Endothelial cell of umbilical vein (primary cell): Measurements from ENCODE around the gene CREM. TPM values are rescaled to one million over a fixed set of nuclear protein-coding genes. Genes with fewer than 3 reads are reported as not detected.

Experiments used
- BruUV-seq: library from RNA; stranded (reverse); fragments of 400-500 nt; replicated peaks from 2 replicates; lab custom pipeline; 2021; lab: Mats Ljungman, UMichigan
- CTCF ChIA-PET: fragments of 300-600, 350-600 bp; sonication (Branson Sonifier 250); formaldehyde crosslinking; loops from one replicate; lab custom pipeline; 2021; ENCODE audit warnings: antibody characterized with exemption, inconsistent platforms; lab: Charles Lee
- POLR2A ChIA-PET: fragments of 300-600, 350-600 bp; sonication (Branson Sonifier 250); formaldehyde crosslinking; loops from one replicate; lab custom pipeline; 2021; ENCODE audit warnings: antibody characterized with exemption, inconsistent platforms; lab: Charles Lee
- DNase-seq: peaks from one replicate; pipeline ENCODE4 v3.0.0-alpha.2; 2011; ENCODE audit warnings: low read depth, low spot score
- FAIRE-seq: peaks from 2 replicates; lab custom pipeline; 2011; peaks lifted over from hg19 to GRCh38; lab: Jason Lieb, UNC
- H2AFZ ChIP-seq: 2 replicates; pipeline ENCODE4 v1.6.0; 2012; ENCODE audit warnings: low read depth, low read length, control low read depth, inconsistent platforms
- H3K27ac ChIP-seq: 2 replicates; pipeline ENCODE4 v1.5.1; 2011; ENCODE audit warnings: low read depth, mild to moderate bottlenecking, control low read depth, low read length, moderate library complexity; ENCODE audit not compliant: insufficient read depth
- H3K27me3 ChIP-seq, 2 experiments: 2 replicates each; pipeline versions ENCODE4 v1.6.0 to v1.6.1; 2011; ENCODE audit warnings: low read length in 2 of 2, mixed read lengths in 1 of 2; ENCODE audit not compliant: control insufficient read depth in 2 of 2, insufficient read depth in 2 of 2
- H3K36me3 ChIP-seq, 2 experiments: 2 replicates in 1 of 2; 3 replicates in 1 of 2; pipeline ENCODE4 v1.5.1; 2011; ENCODE audit warnings: low read length in 2 of 2, mild to moderate bottlenecking in 1 of 2, moderate library complexity in 1 of 2; ENCODE audit not compliant: control insufficient read depth in 2 of 2, insufficient read depth in 2 of 2; ENCODE audit errors: extremely low read depth in 1 of 2
- H3K4me1 ChIP-seq: 3 replicates; pipeline ENCODE4 v1.5.1; 2011; ENCODE audit warnings: mild to moderate bottlenecking, low read length; ENCODE audit not compliant: control insufficient read depth, insufficient read depth; ENCODE audit errors: extremely low read depth
- H3K4me2 ChIP-seq: 2 replicates; pipeline ENCODE4 v1.6.1; 2011; ENCODE audit warnings: low read length, control low read depth, mixed read lengths; ENCODE audit not compliant: insufficient read depth
- H3K4me3 ChIP-seq, 3 experiments: fragments of 200-600 bp in 1 of 3; sonication (generic), shearing (Covaris generic) in 1 of 3; replicated peaks in 1 of 3; 2 replicates each; pipeline ENCODE4 v1.5.1; 2011 to 2016; ENCODE audit warnings: control low read depth in 3 of 3, low read length in 3 of 3, mild to moderate bottlenecking in 2 of 3, inconsistent platforms in 1 of 3, low read depth in 1 of 3, moderate library complexity in 1 of 3; ENCODE audit not compliant: insufficient read depth in 1 of 3
- H3K79me2 ChIP-seq: 2 replicates; pipeline ENCODE4 v1.6.0; 2012; ENCODE audit warnings: low read length, inconsistent platforms; ENCODE audit not compliant: control insufficient read depth, insufficient read depth
- H3K9ac ChIP-seq: replicated peaks from 2 replicates; pipeline ENCODE3; 2011; ENCODE audit warnings: low read length, control low read depth; ENCODE audit not compliant: insufficient read depth; ENCODE audit errors: extremely low read depth
- H3K9me1 ChIP-seq: replicated peaks from 3 replicates; pipeline ENCODE4 v1.6.0; 2011; ENCODE audit warnings: mild to moderate bottlenecking, low read length; ENCODE audit not compliant: control insufficient read depth, insufficient read depth; ENCODE audit errors: extremely low read depth
- H3K9me3 ChIP-seq: replicated peaks from 2 replicates; pipeline ENCODE4 v1.5.1; 2012; ENCODE audit warnings: low read length, inconsistent platforms; ENCODE audit not compliant: control insufficient read depth, insufficient read depth
- H4K20me1 ChIP-seq: replicated peaks from 2 replicates; pipeline ENCODE3; 2011; ENCODE audit warnings: mild to moderate bottlenecking, low read length; ENCODE audit not compliant: control insufficient read depth, insufficient read depth; ENCODE audit errors: extremely low read depth
- CTCF ChIP-seq, 2 donors: IDR thresholded peaks; 1 replicate in 1 of 2; 2 replicates in 1 of 2; pipeline ENCODE4 v1.5.1; 2011; ENCODE audit warnings: low read length in 2 of 2, mild to moderate bottlenecking in 2 of 2, moderate library complexity in 2 of 2, control low read depth in 1 of 2, inconsistent platforms in 1 of 2, low read depth in 1 of 2; ENCODE audit not compliant: insufficient read depth in 1 of 2; ENCODE audit errors: extremely low read depth in 1 of 2
- EZH2 ChIP-seq: IDR thresholded peaks from 2 replicates; pipeline ENCODE4 v1.6.1; 2012; ENCODE audit warnings: borderline replicate concordance, low read depth, mild to moderate bottlenecking, moderate library complexity, low read length, inconsistent platforms; ENCODE audit not compliant: severe bottlenecking
- FOS ChIP-seq: IDR thresholded peaks from 2 replicates; pipeline ENCODE4 v1.6.1; 2011; ENCODE audit warnings: mild to moderate bottlenecking, low read length, moderate library complexity, borderline replicate concordance; ENCODE audit not compliant: insufficient read depth
- GATA2 ChIP-seq: IDR thresholded peaks from 2 replicates; pipeline ENCODE4 v1.7.0; 2011; ENCODE audit warnings: low read depth, mild to moderate bottlenecking, moderate library complexity, mixed read lengths, low read length; ENCODE audit not compliant: insufficient read length, insufficient read depth
- JUN ChIP-seq: IDR thresholded peaks from 2 replicates; pipeline ENCODE4 v1.6.1; 2011; ENCODE audit warnings: borderline replicate concordance, low read depth; ENCODE audit not compliant: insufficient read length, insufficient read depth
- MYC ChIP-seq: IDR thresholded peaks from one replicate; pipeline ENCODE4 v1.6.1; 2011; ENCODE audit warnings: mild to moderate bottlenecking, low read depth, low read length
- POLR2A ChIP-seq: IDR thresholded peaks from 2 replicates; pipeline ENCODE4 v1.6.1; 2012; ENCODE audit warnings: low read depth, mild to moderate bottlenecking, control low read depth, low read length
- POLR2AphosphoS5 ChIP-seq: IDR thresholded peaks from 2 replicates; pipeline ENCODE4 v1.6.1; 2012; ENCODE audit warnings: low read depth, mild to moderate bottlenecking, control low read depth, low read length, moderate library complexity; ENCODE audit not compliant: insufficient read depth
- dilution Hi-C: fragments of 300-500 bp; cut with MboI; formaldehyde crosslinking; loops from one replicate; pipeline ENCODE4 v1.15.0; 2019; ENCODE audit warnings: low sequenced_read_pairs; ENCODE audit not compliant: extremely low pct_ligation_motif_present
- intact Hi-C: fragments of 100-400 bp; cut with micrococcal nuclease; formaldehyde crosslinking; loops from one replicate; pipeline ENCODE4 v1.10.0; 2022
- polyA plus RNA-seq, 4 experiments: library from polyadenylated mRNA; depleted of rRNA in 3 of 4; stranded (reverse) in 3 of 4; unstranded in 1 of 4; fragments of >200 nt; gene quantifications; 2 replicates each; pipeline versions ENCODE4 v1.2.1 to v1.2.3, GENCODE V29; 2011 to 2012; ENCODE audit warnings: missing spikeins in 1 of 4
- total RNA-seq: library from RNA; stranded (reverse); gene quantifications from 2 replicates; pipeline ENCODE4 v1.2.3, GENCODE V29; 2021
- TF ChIP-seq, protein P1 (sequence below): IDR thresholded peaks from 2 replicates; pipeline ENCODE4 v1.6.1; 2011; ENCODE audit not compliant: insufficient read depth, insufficient read length

Gene CREM
- total and polyA plus RNA-seq, 2 donors (not counting 3 experiments of a cell fraction or from before 2014, with no cell fraction given), result 35.5 to 39.8 TPM

GRCh38 chr10:35165811-35166210, 39.2 kb downstream of the CREM start:
- no peak for TF ChIP-seq FOS
- FAIRE-seq, result no peak
- H3K9me3 ChIP-seq, result no peaks in the 10 kb centered on the region
- intact Hi-C loops (no loop called here), dilution Hi-C loops (no loop called here)
- no TSS peak for BruUV-seq
- H3K79me2 ChIP-seq, result no peaks in the 10 kb centered on the region
- no peaks in the 10 kb centered on the region for H3K4me1 ChIP-seq
- no peak overlapping the region for H3K4me3 ChIP-seq
- POLR2A ChIA-PET, result interaction anchor here (0.7 kb wide), 2 partner anchors 9 to 335 kb away, joined by 3 to 4 read pairs; no protein-coding TSS in a partner anchor
- CTCF ChIA-PET, result interaction anchor here (1.1 to 1.6 kb wide), 3 partner anchors 13 to 40 kb away, joined by 3 to 5 read pairs (median 4); no protein-coding TSS in a partner anchor
- no peak for DNase-seq
- no peaks in the 10 kb centered on the region for H3K27me3 ChIP-seq
- H3K9ac ChIP-seq, result no peak overlapping the region
- no peaks in the 10 kb centered on the region for H4K20me1 ChIP-seq
- H3K9me1 ChIP-seq, result no peaks in the 10 kb centered on the region
- no peak overlapping the region for H3K27ac ChIP-seq
- no peak overlapping the region for H2AFZ ChIP-seq
- no peaks in the 10 kb centered on the region for H3K36me3 ChIP-seq
- H3K4me2 ChIP-seq, result no peak overlapping the region

- Histone ChIP-seq H3K9ac (no peak overlapping the region), H3K9me3 (no peaks in the 10 kb centered on the region), H3K9me1 (no peaks in the 10 kb centered on the region), H3K4me3 (no peak overlapping the region), H2AFZ (no peak overlapping the region), H3K79me2 (no peaks in the 10 kb centered on the region), H3K4me1 (peaks cover under 1% of the 10 kb centered on the region), H3K4me2 (no peak overlapping the region), H3K27me3 (no peaks in the 10 kb centered on the region), H3K36me3 (no peaks in the 10 kb centered on the region), H3K27ac (no peak overlapping the region), H4K20me1 (no peaks in the 10 kb centered on the region)
- intact Hi-C loops, result no loop called here
- no peak for TF ChIP-seq FOS
- no peak for TF ChIP-seq CTCF (IDR thresholded peaks at IDR 0.05; ENCODE audit: extremely low read depth in 1 of 2, insufficient read depth in 1 of 2, low read depth in 1 of 2, low read length in 2 of 2)
- TF ChIP-seq GATA2, result no peak
- TF ChIP-seq JUN, result no peak
- no peak for TF ChIP-seq POLR2A
- no peak for TF ChIP-seq POLR2AphosphoS5
- TF ChIP-seq, protein P1, sequence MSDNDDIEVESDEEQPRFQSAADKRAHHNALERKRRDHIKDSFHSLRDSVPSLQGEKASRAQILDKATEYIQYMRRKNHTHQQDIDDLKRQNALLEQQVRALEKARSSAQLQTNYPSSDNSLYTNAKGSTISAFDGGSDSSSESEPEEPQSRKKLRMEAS, result no peak
- no peak for TF ChIP-seq EZH2
- no peak for TF ChIP-seq MYC
- CTCF ChIA-PET, result interaction anchor here (1.1 to 1.6 kb wide), 5 partner anchors 12 to 40 kb away, joined by 3 to 7 read pairs (median 3); partner anchors contain the start of gene CREM
- no peak for DNase-seq
- BruUV-seq, result no TSS peak
- POLR2A ChIA-PET, result interaction anchor here (0.7 kb wide), 1 partner anchor 8 kb away, joined by 4 read pairs; no protein-coding TSS in a partner anchor
- FAIRE-seq, result no peak
- dilution Hi-C loops, result no loop called here
Observed at GRCh38 chr10:35166607-35167006, 40.0 kb downstream of the CREM start.
